ENCODE measurements around the gene OTOP2.
"Not testable (repeated sequence)": the region's sequence is repeated elsewhere in the genome, so short reads cannot be mapped to it uniquely, and the experiment has no call there.

OTOP2 gene

GRCh38 chr17:74959826-74960515 is 35.9 kb downstream of the OTOP2 start:
- no peak for TF ChIP-seq POLR2A (IDR thresholded peaks at IDR 0.05; ENCODE audit: low read length)
- TF ChIP-seq GATA1 (IDR thresholded peaks at IDR 0.05; ENCODE audit: low read depth, low read length): no peak
- no peak for DNase-seq

DNA sequence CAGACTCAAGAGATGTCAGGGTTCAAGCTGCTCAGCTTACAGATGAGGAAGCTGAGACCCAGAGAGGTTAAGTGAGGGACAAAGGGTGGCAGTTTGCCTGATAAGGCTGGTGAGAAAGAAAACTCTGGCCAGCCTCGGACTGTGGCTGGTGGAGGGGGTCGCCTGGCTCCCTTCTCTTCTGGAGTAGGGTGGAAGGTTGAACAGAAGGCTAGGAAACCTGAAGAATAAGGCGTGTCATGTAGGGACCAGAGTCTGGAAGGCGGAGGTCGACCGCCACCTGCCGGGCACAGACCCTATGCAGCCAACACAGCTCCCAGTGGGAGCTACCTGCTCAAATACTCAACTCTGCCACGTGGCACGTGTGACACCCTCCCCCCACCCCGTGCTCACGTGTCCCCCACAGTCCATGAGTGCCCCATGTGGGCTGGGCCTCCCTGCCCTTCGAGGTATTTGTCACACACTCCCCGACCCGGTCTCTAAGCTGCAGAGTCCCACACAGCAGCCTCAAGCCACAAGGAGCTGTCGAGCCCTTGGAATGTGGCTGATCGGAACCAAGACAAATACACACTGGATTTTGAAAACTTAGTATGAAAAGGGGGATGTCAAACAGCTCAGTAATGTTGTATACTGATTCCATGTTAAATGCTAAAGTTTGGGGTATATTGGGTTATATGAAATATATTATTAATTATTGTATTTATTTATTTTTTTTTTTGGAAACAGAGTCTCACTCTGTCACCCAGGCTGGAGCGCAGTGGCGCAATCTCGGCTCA is 36.7 kb downstream of the OTOP2 start:
- DNase-seq: peak; percentile 68 to 73

DNA sequence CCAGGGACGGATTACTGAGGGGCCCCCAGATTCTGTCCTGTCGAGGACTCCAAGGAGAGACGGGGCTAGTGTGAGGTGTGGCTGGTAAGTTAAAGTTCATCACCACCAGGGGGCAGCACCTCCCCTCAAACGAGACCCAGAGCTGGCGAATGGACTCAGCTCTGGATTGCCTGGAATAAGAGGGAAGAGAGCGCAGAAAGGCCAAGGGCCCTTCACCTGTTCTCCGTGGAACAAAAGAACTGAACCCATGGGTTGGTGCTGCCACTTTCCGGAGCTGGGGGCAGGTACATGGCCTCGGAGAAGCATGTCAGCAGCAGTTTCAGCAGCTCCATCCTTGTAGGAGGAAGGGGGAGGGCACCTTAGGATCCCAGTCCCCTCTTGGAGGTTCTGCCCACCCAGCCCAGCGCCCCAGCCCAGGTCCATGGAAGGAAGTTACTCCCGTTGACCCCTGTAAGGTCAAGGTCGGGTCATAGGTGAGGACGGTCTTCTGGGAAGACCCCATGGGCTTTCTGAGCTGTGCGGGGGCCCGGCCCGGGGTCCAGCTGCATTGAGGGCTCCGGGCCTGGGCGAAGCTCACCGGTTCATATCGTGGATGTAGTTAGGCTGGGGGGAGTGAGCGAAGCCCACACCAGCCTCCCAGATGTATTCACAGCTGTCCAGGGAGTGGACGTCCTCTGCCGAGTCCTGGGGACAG is 37.7 kb downstream of the OTOP2 start:
- TF ChIP-seq POLR2A (IDR thresholded peaks at IDR 0.05; ENCODE audit: low read length): no peak
- TF ChIP-seq GATA1 (IDR thresholded peaks at IDR 0.05; ENCODE audit: low read depth, low read length): no peak
- DNase-seq: peak; percentile 81 to 93

More for the DNA sequence above, 36.7 kb downstream of the OTOP2 start:
- TF ChIP-seq GATA1 (IDR thresholded peaks at IDR 0.05; ENCODE audit: low read depth, low read length) (no peak), POLR2A (IDR thresholded peaks at IDR 0.05; ENCODE audit: low read length) (no peak)

DNA sequence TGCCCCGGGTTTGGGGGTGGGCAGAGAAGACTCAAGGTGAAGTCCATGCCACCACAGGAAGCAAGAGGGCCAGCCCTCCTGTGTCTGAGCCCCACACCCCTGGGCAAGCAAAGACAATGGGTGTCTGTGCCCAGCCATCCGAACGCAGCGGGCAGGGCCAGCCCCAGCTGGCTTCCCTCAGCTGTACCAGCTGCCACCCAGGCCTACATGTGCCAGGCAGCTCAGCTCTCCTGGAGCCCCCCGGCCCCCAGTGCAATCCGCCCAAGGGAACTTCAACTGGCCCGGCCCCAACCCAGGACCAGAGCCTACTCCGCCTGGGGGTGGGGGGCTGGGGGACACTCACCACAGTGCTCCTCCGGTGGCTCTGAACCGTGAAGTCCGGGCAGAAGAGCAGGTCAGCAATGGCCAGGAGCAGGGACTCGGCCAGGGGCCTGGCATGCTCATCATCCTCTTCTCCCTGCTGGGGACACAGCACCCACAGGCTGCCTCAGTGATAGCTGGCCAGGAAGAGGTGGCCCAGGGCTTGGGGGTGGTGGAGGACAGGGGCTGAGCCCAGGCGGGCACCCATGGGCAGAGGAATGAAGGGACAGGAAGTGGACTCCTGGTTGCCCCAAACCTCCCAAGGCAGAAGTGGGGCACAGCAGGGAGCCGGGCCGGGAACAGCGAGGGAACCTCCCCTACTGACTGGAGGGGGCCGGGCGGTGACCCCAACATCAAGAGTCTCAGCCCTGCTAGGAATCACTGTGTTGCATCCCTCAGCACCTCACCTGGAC is 38.7 kb downstream of the OTOP2 start:
- DNase-seq: no peak
- no peak for TF ChIP-seq POLR2A (IDR thresholded peaks at IDR 0.05; ENCODE audit: low read length)
- TF ChIP-seq GATA1 (IDR thresholded peaks at IDR 0.05; ENCODE audit: low read depth, low read length): no peak

DNA sequence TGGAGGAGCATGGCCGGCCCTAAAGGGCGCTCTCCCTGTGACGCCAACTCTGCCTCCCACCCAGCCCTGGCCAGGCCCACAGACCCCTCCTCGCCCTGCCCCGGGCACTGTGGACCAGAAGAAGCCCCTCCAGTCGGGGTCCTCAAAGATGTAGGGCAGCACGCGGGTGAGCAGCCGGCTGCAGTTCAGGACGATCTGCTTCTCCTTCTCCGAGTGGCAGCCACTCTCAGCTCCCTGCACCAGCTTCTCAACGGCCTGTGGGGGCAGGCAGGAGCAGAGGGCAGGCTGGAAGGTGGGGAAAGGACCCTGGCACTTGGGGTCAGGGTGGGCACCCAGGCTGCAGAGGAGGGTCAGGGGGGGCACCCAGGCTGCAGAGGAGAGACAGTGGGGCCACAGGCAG is 39.6 kb downstream of the OTOP2 start:
- DNase-seq: no peak
- TF ChIP-seq POLR2A (IDR thresholded peaks at IDR 0.05; ENCODE audit: low read length) (no peak), GATA1 (IDR thresholded peaks at IDR 0.05; ENCODE audit: low read depth, low read length) (no peak)

DNA sequence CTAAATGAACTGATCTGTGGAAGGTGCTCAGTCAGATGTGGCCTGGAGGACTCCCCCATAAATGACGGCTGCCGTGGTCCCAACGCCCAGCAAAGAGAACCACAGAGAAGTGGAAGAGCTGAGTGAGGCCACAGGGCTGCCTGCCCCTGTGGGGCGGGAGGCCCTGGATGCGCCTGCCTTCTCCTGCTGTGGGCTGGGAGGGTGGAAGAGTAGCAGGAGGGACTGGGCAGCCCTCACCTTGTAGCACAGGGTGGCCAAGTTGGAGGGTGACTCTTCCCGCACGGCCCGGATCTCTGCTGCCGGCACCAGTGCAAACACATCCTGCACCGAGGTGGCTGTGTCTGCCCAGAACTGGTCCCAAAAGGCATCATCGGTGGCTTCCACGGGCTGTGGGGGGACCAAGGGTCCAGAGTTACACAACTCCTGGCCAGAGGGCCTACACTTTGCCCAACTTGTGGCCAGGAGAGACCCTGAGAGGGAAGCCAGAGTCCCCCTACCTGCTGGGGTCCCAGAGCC is 40.2 kb downstream of the OTOP2 start:
- TF ChIP-seq GATA1 (IDR thresholded peaks at IDR 0.05; ENCODE audit: low read depth, low read length) (no peak), POLR2A (IDR thresholded peaks at IDR 0.05; ENCODE audit: low read length) (no peak)
- DNase-seq: no peak

GRCh38 chr17:74964988-74965622 is 41.0 kb downstream of the OTOP2 start:
- DNase-seq: no peak
- TF ChIP-seq POLR2A (IDR thresholded peaks at IDR 0.05; ENCODE audit: low read length): no peak
- TF ChIP-seq GATA1 (IDR thresholded peaks at IDR 0.05; ENCODE audit: low read depth, low read length): no peak

DNA sequence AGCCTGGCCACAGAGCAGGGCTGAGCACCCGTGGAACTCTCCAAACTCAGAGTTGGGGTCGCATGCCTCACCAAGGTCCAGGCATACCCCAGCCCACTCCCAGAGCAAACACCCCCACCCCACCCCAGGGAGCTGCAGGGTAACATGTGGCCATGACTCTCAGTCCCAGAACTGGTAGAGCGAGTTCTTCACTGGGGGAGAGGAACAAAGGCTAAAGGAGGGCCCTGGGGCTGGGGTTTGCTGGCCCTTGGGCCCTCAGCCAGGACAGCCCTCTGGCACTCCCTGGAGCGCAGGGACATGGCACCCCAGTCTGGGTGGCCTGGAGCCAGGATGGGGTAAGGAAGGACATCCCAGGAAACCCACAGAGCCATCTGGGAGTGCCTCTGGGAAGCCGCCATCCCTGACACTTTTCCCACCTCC is 44.3 kb downstream of the OTOP2 start:
- no peak for DNase-seq
- no peak for TF ChIP-seq GATA1 (IDR thresholded peaks at IDR 0.05; ENCODE audit: low read depth, low read length)
- no peak for TF ChIP-seq POLR2A (IDR thresholded peaks at IDR 0.05; ENCODE audit: low read length)

- DNase-seq: not testable (repeated sequence)
Observed at GRCh38 chr17:74969501-74969900, 45.4 kb downstream of the OTOP2 start.

GRCh38 chr17:74970395-74970794 is 46.3 kb downstream of the OTOP2 start:
- DNase-seq: no peak
- TF ChIP-seq POLR2A (IDR thresholded peaks at IDR 0.05; ENCODE audit: low read length) (no peak), GATA1 (IDR thresholded peaks at IDR 0.05; ENCODE audit: low read depth, low read length) (no peak)

DNA sequence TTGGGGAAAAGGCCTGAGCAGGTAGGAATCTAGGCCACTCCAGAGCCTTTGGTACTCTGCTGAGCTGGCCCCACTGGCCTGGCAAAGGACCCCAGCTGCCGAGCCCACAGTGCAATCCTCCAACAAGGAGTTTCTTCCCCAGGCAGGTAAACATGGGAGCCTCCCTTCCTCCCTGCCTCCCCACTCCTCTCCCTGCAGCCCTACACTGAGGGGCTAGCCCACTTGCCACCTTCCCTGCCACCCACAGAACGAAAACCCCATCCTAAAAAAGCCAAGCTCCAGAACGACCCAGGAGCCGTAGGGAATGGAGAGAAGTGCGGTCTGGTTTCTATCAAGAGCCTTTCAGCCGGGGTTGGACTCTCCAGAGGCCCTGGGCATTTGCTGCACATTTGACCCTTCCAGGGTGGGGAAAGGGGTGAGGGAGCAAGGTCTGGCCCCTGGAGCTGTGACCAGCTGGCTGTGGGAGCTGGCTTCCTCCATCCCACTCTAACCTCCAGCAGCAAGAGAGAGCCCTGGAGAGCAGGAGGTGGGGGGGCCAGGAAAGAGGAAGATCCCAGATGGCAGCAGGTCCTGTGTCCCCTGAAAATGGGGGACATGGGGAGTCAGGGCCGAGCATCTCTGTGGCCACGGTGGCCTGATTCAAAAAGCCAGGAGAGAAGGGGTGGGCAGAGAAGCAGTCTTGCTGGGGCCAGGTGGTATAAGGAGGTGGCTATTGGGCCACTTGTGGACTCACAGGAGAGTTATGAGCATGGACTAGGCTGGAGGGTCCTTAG is 47.2 kb downstream of the OTOP2 start:
- TF ChIP-seq GATA1 (IDR thresholded peaks at IDR 0.05; ENCODE audit: low read depth, low read length) (no peak), POLR2A (IDR thresholded peaks at IDR 0.05; ENCODE audit: low read length) (no peak)
- no peak for DNase-seq

DNA sequence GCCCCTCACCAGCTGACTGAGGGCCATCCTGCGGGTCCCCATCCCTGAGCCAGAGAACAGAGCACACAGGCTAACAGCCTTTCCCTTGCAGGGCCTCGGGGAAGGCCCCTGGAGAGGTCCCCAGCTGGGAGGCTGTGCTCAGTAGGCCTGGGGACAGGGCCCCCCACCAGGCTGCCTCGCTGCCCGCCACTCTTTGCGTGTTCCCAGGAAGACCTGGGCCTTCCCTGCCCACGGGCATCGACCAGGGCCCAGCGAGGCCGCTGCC is 47.7 kb downstream of the OTOP2 start:
- TF ChIP-seq GATA1 (IDR thresholded peaks at IDR 0.05; ENCODE audit: low read depth, low read length) (no peak), POLR2A (IDR thresholded peaks at IDR 0.05; ENCODE audit: low read length) (no peak)
- no peak for DNase-seq

All from erythroblast (primary cell).